HG03342 (cell line): ENCODE data around the gene DNAI1.
"Not testable (repeated sequence)": the region's sequence is repeated elsewhere in the genome, so short reads cannot be mapped to it uniquely, and the experiment has no call there.

Source experiments
- ATAC-seq: cut with Tn5 transposase; IDR thresholded peaks from one replicate; pipeline ENCODE4 v1.9.1; 2021; ENCODE audit warnings: mild to moderate bottlenecking, moderate library complexity; ENCODE audit not compliant: unreplicated experiment

DNAI1 gene

DNA sequence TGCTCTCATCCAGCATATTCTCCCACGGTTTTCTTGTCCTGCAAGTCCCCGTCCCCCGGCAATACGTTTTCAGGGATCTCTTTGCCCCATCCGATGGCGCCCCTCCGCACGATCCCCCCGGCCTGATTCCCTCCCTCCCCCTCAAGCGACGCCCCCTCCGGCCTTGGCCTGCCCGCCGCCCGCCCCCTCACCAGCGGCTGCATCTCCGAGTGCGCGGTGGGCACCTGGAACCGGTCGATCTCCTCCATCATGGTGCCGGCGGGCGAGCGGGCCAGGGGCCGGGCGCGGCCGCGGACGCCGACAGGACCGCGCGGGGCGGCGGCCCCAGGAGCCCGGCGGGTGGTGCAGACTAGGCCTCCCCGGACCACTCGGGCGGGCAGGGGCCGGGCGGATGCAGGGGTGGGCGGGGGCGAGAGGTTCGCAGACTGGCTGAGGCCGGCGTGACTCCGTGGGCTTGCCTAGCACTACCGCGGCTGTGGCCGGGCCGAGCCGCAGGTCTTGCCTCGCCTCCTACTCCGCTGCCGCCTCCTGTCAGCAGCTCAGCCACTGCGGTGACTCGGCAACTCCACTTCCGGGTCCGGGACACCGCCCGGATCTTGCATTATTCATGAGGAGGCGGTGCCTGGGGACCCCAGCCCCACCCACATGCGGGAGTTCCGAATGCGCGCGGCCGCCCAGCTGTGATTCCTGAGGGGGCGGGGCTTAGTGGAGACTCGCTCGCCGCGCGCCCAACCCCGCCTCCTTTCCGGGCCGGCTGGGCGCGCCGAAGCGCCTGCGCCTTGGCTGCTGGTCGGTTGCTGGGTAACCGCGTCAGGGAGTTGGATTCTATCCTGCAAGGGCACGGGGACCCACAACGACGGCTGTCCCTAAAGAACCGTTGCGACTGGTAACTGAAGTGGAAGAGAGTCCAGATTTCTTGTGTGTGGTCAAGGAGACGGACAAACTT lies at the start of gene DNAI1, which contains the start of gene FAM219A:
DNAI1 (plus strand) TSS at position 793 of the 946 bp plus-strand sequence. CDS start 201 bp downstream, outside the sequence.
FAM219A (minus strand) TSS at position 558 of the 946 bp plus-strand sequence; CDS start at position 251, 307 bp downstream.
- peak; percentile 97 for ATAC-seq

DNA sequence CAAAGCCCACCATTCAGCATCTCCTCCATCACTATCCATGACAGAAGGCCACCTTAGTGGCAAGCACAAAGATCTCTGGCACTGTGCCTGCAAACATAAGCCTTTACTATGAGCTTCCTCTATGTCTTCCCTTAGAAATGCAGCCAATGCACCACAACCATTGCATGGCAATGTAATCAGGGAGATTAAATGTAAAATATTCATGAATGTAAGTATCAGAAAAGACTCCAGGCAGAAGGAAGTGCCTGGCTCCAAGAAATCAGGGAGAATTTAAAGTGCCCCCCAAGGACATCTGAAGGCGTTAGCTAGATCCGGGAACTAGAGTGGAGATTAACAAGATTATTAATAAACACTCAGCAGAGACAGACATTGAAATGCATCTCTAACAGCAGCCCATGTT lies 49.5 kb upstream of the DNAI1 start:
- ATAC-seq = no peak

DNA sequence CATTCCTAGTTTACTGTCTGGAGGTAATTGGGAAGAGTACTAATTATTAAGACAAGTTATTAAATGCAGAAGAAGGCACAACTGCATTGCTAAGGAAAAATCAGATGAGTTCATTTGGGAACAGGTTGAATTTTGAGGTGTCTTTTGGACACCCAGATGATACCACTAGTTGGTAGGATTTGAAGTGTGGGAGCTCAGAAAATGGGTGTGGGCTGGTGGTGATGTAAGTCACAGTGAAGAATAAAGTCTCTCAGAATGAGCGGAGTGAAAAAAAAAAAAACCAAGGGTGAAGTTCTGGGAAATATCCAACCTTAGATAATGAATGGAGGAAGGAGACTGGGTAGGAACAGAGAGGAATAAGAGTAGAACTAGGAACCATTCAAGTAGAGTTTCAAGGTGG lies 46.3 kb upstream of the DNAI1 start:
- no peak for ATAC-seq

DNA sequence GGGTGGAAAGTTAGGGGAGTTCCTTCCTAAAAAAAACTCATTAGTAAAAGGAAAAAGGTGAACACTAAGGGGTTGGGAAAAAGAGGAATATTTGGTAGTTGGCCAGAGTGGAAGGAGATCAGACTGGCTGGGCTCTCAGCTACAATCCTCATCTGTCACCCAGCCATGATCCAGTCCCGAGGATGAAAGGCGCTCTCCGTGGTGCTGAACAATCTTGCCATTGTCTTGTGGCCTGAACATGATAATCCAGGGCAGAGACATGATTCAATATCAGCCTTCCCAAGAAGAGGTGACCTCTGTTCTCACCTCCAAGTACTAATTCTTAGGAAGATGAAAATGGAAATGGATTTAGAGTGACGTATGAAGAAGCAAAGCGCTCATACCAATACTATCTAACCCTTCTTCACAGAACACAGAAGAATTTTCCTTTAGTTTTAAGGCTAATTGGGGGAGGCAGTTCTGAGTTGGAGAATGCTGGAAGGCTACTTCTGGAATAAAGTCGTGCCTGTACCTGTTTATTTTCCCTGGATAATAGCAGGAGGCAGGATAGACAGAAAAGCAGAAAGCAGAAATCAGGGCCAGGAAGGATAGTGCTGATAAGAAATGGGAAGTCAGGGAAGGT lies 45.3 kb upstream of the DNAI1 start:
- ATAC-seq = no peak

DNA sequence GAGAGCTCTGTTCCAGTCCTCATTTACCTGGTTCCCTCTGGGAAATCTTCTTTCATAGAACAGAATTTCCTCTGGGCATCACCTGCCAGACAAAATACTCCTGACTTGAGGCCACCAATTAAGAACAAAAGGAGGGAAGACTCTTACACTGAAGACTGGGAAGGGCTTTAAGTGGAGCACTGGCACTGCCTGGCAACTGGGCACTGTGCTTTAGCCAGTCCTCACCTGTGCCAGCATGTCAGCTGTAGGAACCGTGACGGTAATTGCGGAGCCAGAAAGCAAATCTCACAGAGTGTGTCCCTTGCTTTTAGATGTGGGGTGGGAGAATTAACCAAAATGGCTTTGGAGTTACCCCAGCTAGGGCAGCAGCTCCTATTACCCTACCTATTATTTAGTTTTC lies 40.9 kb upstream of the DNAI1 start:
- ATAC-seq = no peak

DNA sequence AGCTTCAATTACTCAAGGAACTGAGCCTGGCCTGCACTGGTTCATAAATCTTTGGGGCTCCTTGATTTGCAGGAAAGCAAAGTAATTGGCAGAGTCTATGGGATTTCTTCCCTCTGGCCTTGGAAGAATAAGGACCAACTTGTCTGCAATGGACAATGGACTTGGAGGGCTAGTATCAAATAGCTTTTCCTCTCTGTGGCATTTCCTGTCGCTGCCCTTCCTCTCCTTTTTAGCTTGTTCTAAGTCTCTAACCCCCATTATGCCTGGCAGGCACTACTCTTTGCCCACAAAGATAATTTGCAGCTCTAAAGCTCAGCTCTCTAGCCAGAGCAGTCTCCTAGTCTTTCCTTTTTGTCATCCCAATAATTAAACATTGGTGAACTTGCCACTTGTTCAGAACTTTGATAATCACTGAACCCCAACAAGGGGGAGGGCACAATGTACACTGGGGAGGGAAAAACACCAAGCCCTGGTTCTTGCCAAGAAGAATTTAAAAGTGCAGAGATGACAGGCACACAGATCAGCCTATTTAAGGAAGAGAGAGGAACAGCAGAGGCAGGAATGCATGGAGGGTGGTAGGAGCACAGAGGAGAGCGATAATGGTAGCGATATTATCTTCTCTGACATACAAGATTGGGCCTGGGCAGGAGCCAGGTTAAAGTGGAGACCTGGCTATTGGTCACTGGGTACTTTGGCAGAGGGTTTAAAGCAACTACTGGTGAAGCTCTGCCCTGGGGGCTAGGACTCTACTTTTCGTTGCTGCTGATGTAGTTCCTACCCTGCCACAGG lies 38.7 kb upstream of the DNAI1 start:
- no peak for ATAC-seq

DNA sequence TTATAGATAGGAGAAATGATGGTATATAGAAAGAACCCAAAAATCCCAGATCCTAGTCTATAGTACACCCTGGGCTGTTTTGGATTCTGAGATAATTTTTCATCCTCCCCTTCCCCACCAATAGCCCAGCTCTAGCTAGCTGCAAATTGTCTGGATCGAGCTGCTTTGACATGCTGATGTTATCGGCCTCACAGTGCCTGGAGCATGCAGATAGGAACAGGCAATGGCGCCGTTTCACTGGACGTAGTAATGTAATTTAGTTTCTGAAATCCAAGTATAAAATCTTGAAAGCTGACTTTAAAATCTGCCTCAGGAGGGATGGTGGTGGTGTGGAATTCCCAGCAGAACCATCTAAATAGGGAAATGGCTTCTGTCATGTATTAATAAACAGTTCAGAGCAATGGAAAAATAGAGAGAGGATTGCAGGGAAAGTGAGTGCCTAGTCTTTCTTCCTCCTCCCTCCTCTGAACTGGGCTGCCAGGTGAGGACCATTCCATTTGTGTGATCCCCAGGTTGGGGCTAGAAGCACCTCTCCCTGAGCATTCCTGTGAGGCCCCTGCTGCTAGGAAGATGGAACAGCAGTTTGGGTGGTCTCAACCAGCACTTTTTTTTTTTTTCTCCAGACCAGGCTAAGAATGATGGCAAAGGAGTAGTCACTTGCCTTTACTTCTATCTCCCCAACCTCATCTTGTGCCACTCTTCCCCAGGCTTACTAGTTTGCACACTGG lies 32.1 kb upstream of the DNAI1 start:
- no peak for ATAC-seq

DNA sequence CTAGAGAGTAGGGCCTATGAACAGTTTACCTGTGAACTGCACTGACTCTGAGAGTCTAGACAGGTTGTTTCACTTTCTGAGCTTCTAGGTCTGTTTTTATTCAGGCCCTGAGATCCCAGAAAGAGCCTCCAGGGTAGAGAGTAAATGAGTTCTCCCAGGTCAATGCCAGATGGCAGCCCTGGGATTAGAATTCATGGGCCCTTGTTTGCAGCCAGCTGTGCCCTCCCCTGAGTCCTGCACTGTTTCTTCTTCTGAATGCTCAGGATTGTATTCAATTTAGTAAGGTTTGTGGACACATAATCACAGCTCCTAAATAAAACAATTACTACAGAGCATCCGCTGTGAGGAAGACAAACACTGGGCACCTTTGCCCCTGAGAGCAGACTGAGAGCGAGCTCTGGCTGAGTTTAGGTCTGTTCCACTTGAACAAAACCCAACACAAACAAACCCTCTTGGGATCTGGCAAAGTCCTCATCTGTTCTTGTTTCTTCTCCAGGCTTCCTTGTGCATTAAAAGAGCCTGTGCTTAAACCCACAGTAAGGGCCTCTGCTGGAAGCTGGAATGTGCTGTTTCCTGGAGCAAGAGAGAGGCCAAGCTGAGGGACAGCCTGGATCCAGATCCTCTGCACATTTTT lies 30.2 kb upstream of the DNAI1 start:
- ATAC-seq = no peak

DNA sequence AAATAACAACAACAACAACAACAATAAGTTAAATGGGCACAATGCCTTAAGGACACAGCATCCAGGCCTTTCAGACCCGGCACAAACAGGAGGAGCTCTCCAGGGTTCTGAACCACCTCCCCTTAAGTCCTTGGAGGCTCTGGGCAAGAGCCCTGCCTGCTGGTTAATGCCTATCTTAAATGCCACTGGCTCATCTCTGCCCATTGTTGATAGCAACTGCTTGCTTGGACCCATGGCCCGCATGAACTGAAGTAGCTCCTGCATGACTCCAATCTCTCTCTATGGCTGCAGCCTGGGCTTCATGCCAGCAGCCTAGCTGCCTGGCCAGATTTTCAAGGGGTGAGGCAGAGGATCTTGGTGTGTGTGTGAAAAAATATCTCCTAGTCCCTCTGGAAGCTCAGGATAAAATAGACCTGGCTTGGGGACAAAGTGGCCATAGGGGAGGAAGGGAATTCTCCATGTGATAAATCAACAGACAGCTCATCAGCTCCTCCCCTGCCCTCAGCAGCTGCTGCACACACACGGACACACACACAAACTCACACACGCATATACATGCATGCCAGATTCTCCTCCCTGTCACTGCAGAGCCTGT lies 27.7 kb upstream of the DNAI1 start:
- no peak for ATAC-seq

DNA sequence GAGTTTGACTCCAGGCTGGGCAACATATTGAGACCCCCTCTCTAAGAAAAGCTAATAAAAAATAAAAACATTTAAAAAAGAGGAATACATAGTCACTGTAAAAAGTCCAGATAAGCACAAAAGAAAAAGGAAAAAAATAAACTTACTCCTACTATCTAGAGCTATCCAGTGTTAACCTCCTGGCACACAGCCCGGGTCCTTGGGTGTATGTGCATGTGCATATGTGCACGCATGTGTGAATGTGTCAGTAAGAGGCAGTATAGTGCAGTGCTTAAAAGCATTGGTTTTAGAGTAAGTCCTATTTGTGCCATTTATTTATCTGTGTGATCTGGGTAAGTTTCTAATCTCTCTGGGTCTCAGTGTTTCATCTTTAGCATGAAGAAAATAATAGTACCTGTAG lies 26.9 kb upstream of the DNAI1 start:
- no peak for ATAC-seq

DNA sequence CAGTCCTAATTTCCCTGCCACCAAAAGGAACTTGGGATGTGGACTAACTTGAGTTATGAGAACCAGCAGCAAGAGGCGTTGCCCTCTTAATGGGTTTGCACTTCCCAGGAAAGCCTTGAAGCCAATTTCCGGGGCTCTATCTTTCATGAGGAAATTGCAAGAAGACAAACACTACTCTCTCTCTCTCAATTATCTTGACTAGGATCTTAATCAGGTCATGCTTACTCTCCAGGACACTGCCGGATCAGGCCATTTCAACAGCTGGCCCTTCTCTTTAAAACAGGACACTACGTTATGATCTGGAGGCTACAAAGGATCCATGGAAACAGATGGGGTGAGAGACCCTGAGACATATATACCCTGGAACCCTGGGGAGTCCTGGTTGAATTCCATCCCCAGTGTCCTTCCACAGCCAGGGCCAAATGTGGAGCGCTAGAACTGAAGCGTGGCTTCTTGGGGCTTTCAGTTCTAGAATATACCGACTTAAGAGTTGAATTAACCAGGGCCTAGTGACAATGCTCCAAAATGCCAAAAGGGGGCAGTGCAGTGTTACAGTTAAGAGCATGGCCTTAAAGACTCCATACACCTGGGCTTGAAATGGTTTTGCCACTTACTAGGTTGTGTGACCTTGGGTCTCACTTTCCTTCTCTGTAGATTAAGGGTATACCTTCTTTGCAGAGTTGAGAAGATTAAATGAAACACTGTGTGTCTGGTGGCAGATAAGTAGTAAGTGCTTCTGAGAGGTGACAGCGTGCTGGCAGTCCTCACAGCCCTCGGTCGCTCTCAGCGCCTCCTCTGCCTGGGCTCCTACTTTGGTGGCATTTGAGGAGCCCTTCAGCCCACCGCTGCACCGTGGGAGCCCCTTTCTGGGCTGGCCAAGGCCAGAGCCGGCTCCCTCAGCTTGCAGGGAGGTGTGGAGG lies 21.3 kb upstream of the DNAI1 start:
- peak; percentile 63 for ATAC-seq

DNA sequence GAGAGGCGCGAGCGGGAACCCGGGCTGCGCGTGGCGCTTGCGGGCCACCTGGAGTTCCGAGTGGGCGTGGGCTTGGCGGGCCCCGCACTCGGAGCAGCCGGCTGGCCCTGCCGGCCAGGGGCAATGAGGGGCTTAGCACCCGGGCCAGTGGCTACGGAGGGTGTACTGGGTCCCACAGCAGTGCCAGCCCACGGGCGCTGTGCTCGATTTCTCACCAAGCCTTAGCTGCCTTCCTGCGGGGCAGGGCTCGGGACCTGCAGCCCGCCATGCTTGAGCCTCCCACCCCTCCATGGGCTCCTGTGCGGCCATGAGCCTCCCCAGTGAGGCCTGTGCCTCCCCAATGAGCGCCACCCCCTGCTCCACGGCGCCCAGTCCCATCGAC lies 20.7 kb upstream of the DNAI1 start:
- ATAC-seq = not testable (repeated sequence)

DNA sequence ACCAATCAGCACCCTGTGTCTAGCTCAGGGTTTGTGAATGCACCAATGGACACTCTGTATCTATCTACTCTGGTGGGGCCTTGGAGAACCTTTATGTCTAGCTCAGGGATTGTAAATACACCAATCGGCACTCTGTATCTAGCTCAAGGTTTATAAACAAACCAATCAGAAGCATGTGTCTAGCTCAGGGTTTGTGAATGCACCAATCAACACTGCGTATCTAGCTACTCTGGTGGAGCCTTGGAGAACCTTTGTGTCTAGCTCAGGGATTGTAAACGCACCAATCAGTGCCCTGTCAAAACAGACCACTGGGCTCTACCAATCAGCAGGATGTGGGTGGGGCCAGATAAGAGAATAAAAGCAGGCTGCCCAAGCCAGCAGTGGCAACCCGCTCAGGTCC lies 20.1 kb upstream of the DNAI1 start:
- not testable (repeated sequence) for ATAC-seq

DNA sequence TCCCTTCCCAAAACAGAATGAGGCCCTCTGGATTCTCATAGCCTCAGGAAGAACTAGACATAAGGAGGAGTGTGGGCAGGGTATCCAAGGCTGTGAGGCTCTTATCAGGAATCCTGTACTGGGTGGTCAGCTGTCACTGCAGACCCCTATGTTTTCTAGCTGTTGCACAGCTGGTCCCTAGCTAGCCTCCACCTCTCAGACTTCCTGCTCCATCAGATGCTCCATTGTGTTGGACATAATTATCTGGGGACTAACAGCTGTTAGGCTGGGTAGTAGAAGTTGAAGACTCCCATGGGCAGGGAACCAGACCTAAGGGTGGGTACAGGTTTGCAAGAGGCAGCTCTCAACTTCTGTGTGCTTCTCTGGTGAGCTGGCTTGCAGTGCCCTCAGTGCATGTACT lies 18.6 kb upstream of the DNAI1 start:
- no peak for ATAC-seq

DNA sequence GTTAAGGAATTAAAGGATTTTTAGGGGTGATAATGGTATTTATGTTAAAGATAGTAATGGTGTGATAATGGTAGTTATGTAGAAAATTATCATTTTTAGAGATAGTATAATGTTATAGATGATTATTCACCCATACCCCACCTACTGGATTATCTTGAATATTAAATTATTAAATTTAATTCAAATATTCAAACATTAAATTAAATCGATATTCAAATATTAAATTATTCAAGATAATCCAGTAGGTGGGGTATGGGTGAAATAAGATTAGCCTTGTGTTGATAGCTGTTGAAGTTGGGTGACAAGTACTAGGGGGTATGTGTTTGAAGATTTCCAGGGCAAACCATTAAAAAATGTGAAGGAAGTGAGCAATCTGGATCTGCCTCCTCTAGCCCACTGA lies 15.8 kb upstream of the DNAI1 start:
- ATAC-seq = no peak

DNA sequence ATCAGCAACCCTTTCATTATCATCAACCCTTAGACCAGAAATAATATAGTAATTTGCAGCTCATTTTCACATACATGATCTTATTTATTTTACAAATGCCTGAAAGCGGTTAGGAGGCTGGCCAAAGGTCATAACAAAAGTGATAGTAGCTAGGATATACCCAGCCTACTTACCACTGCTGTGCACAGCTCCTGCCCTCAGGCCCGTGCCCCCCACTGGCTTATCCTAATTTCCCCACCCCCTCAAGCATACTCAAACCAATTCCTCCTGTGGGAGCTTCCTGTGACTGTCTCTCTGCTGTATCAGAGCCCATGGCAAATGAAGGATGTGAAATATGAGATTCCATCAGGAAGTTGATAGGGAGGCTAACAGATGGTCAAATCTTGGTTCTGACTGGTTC lies 15.1 kb upstream of the DNAI1 start:
- ATAC-seq = no peak

DNA sequence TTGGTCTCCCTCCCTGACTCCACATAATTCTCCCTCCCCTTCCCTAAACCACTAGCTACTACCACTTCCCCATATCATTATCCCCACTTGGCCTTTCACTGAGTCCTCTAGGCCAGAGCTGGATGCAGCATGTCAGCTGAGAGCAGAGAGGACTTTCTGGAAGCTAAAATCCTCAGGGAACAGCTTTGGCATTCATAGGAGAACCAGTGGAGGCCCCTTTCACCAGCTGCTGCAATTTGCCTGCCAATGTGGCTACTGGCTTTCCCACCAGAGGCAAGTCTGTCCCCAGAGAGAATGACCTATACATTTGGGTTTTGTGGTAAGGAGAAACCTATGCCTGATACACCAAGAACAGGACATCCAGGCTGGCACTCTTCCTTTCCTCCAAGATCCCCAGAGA lies 14.6 kb upstream of the DNAI1 start:
- no peak for ATAC-seq

DNA sequence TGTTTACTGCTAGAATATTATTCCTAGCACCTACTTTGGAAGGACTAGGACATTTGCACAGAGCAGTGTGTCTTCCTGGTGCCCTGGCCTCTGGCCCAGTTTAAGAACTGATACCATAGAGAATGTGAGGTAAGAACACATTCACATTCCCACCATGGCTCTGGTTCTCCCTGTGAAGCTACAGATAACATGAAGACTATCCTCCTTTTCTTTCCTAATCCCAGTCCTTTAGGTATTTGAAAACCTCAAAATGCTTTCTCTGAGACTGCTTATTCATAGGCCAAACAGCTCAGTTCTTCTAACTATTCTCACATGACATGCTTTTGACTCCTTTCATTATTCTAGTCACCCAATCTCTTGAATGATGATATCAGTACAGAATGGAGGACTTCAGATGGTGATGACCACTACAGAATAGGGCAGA lies 12.1 kb upstream of the DNAI1 start:
- ATAC-seq = no peak

DNA sequence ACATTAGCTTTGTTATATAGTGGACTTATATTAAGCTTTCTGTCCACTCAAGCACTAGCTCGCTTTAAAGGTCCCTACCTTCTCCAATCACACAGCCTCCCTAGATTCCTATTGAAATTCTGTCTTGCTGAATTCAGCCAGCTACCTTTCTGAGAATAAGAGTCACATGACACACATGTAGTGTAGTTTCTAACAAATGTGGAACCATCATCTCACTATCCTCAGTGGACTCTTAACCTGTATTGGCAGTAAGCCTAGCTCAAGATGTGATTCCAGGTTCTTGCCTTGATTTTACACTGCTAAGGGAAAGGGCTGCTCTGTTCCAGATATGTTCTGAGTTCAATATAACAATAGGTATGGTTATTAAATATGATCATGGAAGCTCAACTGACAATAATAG lies 11.7 kb upstream of the DNAI1 start:
- no peak for ATAC-seq
